ENCODE measurements around the gene DLG2.
A peak's percentile ranks its signal among the peaks of the same experiment; 100 is the strongest.
"Not testable (repeated sequence)": the region's sequence is repeated elsewhere in the genome, so short reads cannot be mapped to it uniquely, and the experiment has no call there.

Gene DLG2

DNA sequence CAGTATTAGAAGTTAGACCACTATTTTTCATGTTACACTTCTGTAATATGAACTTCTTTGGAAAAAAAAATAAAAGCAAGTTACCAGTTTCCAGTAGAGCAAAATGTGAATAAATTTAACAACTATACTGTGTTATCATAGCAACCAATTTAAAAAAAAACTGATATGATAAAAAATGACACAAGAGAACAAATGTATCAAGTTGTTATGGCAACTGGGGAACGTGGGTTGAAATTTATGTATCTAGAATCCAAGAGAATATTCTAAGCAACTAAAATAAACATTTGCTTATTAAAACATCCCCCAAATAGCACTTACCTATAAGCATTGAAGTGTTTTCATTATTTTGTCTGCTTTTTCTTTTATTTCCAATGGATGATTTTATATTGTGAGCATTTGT, 442.4 kb downstream of the DLG2 start:
- DNase-seq, result no peak

DNA sequence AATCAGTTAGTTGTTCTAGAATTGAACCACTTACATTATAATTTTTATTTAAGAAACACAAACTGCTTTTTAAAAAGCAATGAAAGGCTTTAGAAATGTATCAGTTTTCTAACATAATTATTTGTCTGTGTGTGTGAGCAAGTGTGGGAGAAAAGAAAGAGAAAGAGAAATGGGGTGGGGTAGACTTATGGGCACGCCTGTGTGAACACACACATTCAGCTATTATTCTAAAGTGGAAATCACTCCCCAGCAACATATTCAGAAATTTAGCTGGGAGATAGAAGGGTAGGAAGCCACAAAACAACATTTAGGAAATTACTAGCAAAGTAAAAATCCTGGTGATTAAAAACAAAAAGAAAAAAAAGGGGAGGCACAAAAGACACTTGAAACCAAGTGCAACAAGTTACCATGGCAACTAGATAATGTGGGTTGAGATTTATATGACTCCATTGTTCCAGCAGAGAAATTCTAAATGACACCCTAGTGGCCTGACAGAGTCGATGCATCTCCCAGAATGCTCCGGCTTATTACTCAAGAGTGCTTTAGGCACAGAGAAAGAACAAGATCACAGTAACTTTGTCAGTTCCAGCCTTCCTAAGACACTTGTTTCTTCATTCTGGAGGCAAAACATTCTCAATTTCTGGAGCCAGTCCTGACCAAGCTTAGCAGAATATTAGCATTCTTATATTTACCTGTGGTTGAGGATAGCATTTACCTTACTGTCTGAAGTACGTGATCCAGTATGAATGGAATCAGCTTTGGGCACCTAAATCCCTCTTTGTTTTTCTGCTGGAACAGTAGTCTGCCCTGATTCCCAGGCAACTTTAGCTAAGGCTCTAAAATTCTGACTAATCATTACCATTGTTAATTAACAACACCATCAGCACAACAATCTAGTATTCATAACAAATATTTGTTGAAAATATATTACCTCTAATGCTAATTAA, 444.4 kb downstream of the DLG2 start:
- DNase-seq, result peak; percentile 41

DNA sequence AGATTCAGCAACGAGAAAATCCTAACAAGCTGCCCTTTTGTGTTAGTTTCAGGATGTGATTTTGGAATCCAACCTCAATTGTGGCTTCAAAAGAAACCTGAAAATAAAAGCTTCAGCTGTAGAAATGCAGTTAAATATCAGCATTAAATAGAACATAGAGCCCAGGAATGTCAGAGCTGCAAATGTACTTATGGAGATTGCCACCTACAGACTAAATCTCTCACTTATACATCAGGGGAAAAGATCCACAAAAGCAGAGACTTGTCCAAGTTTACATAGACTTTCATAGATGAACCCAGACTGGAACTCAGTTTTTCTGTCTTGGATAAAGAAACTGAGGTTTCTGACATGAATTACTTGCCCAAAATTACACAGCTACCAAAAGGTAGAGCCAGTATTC, 446.6 kb downstream of the DLG2 start:
- DNase-seq, result no peak

DNA sequence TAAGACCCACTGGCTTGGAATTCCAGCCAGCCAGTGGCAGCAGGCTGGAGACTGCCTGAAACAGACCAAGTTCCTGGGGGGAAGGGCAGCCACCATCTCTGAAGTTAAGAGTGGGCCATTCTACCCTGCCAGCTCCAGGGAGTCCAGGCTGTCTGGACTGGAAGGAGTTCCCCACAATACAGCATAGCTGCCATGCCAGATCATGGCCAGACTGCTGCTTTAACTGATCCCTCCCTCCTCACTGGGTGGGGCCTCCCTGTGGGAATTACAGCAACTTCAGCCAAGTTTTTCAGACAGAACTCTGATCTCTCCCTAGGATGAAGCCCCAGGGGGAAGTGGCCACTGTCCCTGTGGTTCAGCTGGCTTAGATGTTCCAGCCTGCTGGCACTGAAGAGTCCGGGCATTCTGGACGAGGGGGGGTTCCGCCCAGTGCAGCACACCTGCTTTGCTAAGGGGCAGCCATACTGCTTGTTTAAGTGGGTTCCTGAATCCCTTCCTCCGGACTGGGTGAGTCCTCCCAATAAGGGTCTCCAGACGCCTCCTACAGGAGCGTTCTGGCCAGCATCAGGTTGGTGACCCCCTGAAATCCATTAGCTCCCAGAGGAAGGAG, 455.4 kb downstream of the DLG2 start:
- no peak for DNase-seq

DNA sequence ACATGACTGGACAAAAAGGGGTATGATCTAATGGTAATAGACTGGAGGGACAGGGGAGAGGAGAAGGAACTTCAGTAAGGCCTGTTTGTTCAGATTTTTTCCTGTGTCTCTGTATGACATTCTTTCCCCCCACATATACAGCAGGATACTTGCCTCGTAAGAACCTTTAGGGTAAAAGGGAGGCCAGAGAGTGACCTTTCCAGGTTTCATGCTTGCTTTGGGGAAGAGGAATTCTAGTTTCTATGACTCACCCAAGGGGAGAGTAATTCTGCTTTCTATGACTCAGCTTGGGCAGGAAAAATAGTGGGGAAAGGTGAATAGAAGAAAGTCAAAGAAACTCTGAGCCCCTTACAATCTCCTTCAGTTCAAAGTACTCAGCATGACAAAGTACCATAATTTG, 457.0 kb downstream of the DLG2 start:
- DNase-seq, result peak; percentile 56

DNA sequence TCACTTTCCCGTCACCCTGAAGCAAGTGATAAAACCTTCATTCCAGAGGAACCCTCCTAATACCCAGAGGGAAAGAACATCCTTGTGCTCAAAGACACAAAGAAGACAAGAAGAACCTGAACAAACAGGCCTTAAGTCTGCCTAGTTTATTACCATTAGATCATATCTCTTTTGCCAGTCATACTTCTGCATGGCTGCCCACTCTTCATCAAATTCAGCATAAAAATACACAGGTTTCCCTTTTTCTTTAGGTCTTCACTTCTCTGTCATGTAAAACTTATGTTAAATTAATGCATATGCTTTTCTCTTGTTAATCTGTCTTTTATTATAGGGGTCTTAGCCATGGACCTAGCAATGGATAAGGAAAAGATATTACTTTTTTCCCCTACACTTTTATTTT, 459.7 kb downstream of the DLG2 start:
- DNase-seq, result no peak

DNA sequence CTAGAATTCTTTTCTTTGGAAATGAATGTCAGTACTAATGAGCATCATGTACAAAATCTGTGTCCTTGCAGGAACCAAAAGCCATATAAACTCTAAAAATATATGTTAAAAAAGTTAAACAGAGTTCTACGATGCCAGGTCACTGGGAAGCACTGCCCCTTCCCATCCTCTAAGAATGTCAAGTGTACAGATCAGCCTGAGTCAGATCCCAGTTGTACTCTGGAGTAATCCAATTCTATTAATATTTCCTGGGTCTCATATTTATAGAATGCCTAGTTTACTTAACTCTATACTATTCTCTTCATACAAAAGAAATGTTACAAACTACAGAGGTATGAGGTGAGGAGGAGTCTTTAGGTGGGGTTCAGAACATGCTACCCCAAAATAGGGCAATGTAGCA, 460.1 kb downstream of the DLG2 start:
- DNase-seq, result no peak

DNA sequence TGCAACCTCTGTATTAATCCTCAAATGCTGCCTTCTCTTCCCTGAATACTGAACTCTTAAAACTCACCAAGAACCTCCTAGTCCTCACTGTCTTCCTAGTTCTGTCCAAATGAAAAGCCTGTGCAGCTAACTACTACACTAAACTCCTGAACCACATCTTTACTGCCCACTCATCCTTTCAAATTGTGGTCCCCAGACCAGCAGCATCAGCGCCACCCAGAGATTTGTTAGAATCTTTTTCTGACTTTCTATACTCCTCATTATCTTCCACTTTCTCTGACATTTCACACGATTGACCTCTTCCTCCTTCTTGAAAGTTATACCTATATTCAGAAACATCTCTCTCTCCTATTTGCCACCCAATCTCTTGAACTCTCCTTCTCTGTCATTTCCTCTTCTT, 461.3 kb downstream of the DLG2 start:
- DNase-seq, result no peak

DNA sequence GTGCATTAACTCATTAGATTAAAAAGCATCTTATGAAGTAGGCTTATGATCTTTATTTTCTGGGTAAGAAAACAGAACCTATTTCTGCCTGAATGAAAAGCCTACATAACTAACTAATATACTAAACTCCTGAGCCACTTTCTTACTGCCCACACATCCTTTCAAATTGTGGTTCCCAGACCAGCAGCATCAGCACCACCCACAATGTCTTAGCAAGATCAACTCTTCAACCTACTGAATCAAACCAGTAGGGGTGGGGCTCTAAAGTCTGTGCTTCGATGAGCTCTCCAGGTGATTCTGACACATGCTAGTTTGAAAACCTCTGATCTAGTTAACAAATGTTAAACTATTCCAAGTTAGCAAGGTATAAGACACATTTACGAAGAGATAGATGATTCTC, 462.4 kb downstream of the DLG2 start:
- DNase-seq, result no peak

DNA sequence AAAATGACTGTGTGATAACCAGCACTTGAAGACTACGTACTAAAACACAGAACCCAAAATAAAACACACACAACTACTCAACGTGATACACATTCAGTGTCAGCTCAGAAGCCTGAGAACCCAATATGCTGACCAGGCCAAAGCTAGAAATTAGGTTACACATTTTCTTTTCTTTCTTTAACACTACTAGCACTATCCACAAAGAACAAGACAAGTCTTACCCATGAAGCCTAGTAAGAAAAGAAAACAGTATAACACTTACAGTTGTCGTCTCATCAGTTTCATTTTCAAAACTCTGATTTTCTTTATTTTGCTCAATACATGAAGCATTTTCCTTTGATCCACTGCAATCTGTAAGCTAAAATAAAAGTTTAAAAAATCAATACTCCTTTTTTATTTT, 472.9 kb downstream of the DLG2 start:
- DNase-seq, result no peak

DNA sequence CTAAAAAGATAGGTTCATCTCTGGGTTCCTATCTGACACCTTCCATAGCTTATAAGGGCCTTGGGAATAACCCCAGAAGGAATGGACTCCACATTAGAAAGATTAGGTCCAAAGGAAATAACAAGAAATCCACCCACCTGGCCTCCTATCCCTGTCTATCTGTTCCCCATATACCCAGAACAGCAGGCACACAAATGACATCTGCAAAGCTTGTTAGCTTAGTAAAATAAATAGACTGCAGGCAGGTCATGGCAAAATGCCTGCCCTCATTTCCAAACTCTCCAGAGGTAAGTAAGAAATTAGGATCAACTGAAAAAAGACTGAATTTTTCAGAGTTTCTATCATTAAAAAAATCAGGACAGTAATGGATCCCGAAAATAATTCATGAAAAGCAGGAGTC, 489.5 kb downstream of the DLG2 start:
- no peak for DNase-seq

DNA sequence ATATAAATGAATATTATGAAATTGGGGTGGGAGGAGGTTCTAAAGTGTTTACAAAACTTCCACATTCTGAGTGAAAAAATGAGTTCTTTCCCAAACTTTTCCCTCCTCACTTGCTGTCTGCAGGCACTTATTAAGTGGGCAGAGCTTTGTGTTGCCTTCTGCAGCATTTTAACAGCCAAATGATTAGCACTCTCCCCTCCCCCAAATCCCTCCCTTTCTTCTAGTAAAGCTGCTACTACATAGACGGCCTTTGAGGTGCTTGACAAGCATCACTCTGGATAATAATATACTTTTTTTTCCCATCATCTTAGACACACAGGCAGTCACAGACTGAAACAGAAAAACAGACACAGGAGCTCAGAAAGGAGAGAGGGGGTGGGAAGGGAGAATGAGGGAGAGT, 493.5 kb downstream of the DLG2 start:
- no peak for DNase-seq

DNA sequence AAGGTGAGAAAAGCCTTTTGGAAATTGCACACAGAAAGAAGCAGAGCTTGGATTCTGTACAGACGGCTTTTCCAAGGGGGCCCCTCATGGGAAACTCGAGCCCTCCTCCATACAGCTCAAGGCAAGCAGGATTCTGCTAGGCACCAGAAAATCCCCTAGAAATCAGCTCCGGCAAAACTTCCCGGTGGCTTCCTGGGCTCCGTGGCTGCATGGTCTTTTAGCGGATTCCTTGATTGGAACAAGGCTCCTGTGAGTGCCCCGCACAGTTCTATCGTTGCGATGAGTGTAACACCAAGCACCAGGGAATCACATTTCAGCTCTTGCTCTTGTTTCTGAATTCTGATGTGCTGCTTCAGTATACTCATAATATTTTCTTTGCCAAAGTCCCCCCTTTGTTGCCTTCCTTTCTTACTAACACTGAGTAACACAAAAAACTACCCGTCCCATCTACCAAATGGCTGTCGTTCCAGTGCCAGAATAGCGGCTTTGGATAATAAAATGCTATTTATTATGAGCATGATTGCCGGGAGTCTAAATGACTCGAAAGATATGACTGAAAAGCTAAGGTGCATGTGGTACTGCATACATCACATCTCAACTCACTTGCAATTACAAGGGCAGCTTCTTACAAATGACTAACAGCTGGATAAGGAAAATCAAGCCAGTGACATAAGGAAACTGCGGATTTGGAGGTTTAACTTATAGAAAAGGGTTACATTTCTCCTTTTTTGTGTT, 494.1 kb downstream of the DLG2 start:
- DNase-seq, result no peak

DNA sequence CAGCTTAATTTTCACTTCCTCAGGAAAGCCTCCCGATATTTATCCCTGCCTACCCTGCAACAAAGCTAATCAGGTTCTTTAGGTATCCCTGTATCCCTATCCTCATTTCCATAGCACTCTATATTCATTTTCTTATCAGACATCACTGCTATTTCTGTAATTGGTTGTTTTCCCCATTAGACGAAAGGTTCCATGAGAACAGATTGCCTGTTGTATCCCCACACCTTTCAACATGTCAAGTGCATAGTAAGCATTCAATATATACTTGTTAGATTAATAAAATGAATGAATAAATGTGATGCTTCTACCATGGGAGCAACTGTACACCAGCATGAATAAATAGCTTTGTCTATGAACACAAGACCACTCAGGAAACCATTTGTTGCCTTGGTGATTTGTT, 499.8 kb downstream of the DLG2 start:
- no peak for DNase-seq

DNA sequence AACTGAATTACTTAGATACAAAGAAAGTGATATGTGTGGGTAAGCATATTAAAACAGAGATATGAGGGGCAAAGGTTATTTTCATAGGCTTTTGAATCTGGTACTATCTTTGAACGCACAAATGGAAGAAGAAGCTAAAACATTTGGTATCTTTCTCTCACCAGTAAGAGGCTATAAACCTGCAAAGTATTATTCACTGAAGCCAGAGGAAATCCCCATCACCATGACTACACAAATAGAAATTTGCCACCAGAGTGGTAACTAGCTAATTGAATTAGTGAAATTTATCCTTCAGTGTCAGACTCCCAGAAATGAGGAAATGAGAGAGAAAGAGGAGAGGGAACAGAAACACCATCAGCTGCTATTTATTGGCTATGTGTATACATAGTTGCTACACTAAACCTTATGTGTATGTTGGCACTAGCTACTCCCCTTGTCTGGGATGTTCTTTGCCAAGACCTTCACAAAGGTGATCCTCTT, 503.4 kb downstream of the DLG2 start:
- DNase-seq, result no peak

DNA sequence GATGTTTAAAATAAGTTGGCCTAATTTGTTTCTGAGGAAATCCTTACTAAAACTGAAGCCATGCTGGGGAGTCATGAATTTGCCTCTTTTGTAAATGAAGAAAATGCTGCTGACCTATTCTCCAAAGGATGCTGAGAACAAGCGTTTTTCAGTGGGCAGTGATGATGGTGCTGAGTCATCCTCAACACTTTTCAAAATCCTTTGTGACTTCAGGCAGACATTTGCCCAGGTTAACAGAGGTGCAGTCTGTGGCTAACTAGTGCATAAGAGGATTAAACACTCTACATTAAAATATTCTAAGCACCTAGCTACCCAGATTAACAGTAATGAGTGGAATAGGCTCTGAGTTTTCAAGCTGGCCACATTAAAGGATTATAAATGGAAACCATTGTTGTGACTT, 509.0 kb downstream of the DLG2 start:
- DNase-seq, result no peak

DNA sequence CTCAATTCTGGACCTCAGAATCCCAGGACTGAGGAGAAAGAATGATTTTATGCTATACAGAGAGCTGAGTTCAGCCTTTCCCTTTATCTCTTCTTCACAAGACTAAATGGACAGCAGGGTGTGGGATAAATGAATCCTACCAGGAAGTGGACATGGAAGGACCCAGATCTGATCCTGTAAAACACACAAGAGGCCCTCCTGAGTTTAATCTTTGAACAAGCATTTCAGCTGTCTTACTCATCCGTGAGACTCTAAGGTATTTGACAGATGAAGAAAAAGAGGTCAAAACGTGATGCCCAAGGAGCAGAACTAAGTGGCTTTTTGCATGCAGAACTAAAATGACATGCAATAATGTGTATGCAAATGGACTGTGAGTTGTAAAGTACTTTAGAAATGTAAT, 511.3 kb downstream of the DLG2 start:
- DNase-seq, result peak; percentile 20

DNA sequence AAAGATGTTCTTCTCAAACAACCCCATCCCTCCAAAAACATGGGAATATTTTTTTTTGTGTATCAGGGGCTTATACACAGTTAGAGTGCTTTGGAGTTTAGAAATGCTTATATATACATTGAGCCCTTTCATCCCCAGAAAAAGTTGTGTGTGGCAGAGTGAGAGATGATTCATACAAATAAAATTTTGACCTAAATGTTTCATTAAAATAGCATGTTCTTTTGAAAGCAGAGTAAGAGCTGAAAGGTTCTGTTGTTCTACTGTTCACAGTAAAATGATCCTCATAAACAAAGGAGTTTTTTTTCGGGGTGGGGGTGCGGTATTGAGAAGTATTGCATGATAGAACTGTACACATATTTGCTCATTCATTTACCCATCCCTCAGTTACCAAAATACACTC, 512.4 kb downstream of the DLG2 start:
- peak; percentile 61 for DNase-seq

DNA sequence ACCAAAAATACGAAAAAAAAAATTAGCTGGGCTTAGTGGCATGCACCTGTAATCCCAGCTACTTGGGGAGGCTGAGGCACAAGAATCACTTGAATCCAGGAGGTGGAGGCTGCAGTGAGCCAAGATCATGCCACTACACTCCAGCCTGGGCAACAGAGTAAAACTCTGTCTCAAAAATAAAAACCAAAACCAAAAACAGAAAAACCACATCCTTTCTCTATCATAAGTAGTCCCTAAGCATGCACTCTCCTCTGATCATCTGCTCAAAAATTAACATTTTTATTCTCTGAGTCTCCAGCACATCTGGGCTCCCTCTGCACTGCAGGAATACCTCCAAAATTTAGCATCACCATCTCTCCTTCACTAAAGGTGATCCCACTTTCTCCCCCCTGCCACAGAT, 516.9 kb downstream of the DLG2 start:
- DNase-seq, result not testable (repeated sequence)

DNA sequence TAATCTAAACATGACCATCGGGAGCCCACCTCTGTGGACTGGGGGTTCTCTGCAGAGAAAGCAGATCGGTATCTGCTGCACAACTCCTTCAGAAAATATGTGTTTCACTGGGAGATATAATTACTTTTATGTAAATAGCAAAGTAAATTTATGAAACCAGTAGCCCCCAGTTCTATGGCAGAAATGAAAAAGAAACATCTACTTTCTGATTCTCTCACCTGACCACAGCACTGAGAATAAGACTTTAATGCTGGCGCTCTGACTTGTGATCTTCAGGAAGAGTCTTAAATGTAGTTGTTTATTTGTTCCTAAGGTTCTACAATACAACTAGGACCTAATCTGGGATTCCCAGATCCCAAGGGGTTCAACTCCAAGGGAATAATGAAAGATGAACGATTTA, 518.0 kb downstream of the DLG2 start:
- DNase-seq, result no peak

DNA sequence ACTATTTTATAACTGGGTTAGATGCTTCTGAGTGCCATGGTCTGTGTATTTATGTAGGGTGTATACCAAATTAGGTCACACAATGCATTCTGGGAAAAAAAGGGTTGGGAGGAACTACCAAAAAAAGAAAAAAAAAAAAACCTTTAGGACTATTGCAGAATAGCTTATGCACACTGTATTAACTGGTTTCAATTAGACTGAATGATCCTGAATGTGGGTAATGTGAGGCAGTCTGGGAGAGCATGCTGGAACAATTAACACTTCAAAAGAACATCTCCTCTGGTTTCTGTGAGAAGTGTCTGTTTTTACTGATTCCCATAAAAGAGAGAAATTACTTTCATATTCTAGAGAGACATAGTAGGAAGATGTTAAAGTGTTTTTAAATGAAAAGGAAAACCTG, 521.3 kb downstream of the DLG2 start:
- no peak for DNase-seq

DNA sequence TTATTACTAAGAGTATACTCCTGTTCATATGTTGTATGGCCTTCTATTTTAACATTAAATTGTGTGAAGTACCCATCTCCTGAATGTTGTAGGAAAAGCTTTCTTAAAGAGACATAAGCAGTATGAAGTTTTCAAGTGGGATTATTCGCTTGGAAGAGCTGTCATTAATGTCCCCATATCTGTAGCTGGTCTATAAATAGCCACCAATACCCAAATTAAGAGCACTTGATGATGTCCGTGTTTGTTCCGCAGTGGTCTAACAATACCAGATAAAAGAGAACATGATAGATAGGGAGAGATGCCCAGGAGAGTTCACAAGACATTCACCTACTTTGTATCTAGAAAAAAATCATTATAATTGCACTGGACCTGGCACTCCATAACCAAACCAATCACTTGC, 527.6 kb downstream of the DLG2 start:
- DNase-seq, result no peak

DNA sequence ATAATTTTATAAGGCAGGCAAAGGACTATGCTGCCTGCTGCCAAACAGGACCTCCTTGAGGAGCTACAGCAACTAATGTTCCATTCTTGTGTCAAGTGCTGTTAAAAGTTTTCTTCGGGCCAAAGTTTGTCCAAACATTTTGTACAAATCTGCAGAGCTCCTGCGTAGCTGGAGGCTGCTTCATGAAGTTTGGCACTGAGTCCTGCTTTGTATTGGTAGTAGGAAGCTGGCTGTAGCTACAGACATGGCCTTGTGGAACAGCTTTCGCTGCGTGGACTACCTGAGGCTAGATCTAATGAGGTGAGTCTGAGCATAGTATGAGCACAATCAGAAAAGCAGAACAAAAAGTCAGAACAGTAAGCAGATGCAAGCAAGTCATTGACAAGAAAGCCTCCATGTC, 528.1 kb downstream of the DLG2 start:
- DNase-seq, result no peak

DNA sequence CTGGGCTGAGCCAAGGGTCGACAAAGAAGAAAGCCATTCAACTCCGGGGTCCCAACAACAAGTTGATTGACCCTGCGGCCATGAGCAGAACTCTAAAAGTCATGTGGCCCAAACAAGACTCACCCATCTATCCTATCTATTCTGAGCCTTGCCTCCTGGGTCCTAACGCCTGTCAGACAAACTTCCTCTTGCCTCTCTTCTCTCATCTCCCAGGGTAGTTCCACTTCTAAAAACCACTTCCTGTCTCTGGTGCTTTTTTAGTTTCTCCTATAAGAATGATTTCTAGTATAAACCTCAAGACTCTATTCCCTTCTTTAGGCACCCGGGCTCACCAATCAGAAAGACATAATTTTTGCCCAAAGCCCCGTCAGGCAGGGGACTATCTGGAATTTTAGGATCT, 530.2 kb downstream of the DLG2 start:
- no peak for DNase-seq

All from fibroblast of skin of right biceps (primary cell).